LNCaP clone FGC (cell line): ENCODE data around the gene ANKRD31.
"Not testable (repeated sequence)": the region's sequence is repeated elsewhere in the genome, so short reads cannot be mapped to it uniquely, and the experiment has no call there.

Source experiments
- DNase-seq: peaks from one replicate; pipeline ENCODE4 v3.0.0-alpha.2; 2011; ENCODE audit warnings: low read depth
- H3K4me3 ChIP-seq: 2 replicates; pipeline ENCODE4 v1.5.1; 2011; ENCODE audit warnings: mild to moderate bottlenecking, low read depth, low read length, control low read depth
- TF ChIP-seq, protein P1 (sequence below): IDR thresholded peaks from 2 replicates; pipeline ENCODE4 v1.5.1; 2012; ENCODE audit warnings: mild to moderate bottlenecking; ENCODE audit not compliant: control insufficient read depth, insufficient read depth; ENCODE audit errors: extremely low read depth

Gene ANKRD31

GRCh38 chr5:75116856-75117255 lies 119.8 kb downstream of the ANKRD31 start:
- TF ChIP-seq, protein P1, sequence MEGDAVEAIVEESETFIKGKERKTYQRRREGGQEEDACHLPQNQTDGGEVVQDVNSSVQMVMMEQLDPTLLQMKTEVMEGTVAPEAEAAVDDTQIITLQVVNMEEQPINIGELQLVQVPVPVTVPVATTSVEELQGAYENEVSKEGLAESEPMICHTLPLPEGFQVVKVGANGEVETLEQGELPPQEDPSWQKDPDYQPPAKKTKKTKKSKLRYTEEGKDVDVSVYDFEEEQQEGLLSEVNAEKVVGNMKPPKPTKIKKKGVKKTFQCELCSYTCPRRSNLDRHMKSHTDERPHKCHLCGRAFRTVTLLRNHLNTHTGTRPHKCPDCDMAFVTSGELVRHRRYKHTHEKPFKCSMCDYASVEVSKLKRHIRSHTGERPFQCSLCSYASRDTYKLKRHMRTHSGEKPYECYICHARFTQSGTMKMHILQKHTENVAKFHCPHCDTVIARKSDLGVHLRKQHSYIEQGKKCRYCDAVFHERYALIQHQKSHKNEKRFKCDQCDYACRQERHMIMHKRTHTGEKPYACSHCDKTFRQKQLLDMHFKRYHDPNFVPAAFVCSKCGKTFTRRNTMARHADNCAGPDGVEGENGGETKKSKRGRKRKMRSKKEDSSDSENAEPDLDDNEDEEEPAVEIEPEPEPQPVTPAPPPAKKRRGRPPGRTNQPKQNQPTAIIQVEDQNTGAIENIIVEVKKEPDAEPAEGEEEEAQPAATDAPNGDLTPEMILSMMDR, result no peak
- no peak for DNase-seq
- no peak overlapping the region for H3K4me3 ChIP-seq

- H3K4me3 ChIP-seq, DNase-seq: not testable (repeated sequence)
Measured at GRCh38 chr5:75114311-75114710, 122.4 kb downstream of the ANKRD31 start.

DNA sequence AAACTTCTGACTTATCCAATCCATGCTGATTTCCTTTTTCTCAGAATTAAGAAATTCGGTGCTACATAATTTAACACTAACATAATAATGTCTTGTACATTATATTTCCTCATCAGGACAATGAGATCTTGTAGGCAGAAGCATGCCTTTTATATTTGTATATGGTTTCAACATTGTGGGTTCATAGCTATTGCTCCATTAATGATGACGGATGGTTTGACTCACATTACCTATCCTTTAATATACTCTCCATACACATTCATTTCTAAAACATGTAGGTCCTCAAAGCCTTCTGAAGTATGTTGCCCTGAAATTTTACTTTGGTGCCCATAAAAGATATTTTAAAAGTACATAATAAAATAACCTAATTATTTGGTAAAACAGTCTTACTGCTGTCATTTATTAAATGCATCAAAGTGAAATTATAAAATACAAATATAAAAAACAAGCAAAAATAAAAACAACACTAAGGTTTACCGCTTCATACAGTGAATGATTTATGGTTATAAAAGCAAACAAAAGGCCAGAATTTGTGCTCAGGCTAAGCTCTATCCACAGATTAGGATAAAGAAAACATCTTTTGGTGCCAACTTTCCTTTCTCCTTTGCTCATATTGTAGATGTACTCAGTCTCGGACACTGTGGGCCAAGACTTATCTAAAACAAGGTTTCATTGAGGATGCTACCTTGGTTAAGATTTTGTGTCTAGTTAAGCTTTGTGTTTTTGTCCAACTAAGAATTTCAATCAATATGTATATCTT lies 123.1 kb downstream of the ANKRD31 start:
- H3K4me3 ChIP-seq, result no peak overlapping the region
- no peak for DNase-seq

GRCh38 chr5:75108931-75109596 lies 127.6 kb downstream of the ANKRD31 start:
- TF ChIP-seq, protein P1, result no peak
- no peak overlapping the region for H3K4me3 ChIP-seq
- no peak for DNase-seq

More for the DNA sequence above, 123.1 kb downstream of the ANKRD31 start:
- TF ChIP-seq, protein P1, result no peak

DNA sequence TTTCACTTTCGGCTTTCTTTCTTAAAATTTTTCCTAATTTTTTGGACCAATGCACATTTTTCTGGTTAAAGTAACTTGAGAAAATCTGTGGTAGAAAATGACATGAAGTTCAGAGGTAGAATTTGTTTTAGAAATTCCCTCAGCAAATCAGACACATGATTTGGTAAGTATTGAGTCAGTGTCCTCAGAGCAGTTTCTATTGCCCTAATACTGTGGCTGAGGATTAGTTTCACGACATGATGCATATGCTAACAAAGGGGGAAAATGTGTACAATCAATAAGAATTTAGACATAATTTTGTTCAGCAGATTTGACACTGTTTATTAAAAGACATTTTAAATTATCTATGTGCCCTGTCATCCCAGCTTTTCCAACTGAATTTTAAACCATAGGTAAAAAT lies 128.2 kb downstream of the ANKRD31 start:
- DNase-seq, result no peak
- TF ChIP-seq, protein P1, result no peak
- H3K4me3 ChIP-seq, result no peak overlapping the region

DNA sequence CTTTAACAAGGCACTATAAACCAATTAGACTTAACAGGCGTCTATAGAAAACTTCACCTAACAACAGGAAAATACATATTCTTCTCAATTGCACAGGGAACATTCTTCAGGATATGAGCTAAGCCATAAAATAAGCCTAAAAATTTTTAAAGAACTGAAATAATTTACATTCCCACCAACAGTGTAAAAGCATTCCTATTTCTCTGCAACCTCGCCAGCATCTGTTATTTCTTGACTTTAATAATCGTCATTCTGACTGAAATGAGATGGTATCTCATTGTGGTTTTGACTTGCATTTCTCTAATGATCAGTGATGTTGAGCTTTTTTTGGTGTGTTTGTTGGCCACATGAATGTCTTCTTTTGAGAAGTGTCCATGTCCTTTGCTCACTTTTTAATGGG lies 140.7 kb downstream of the ANKRD31 start:
- DNase-seq, H3K4me3 ChIP-seq: not testable (repeated sequence)

GRCh38 chr5:75091597-75091996 lies 145.1 kb downstream of the ANKRD31 start:
- TF ChIP-seq, protein P1, result no peak
- H3K4me3 ChIP-seq, result no peak overlapping the region
- DNase-seq, result no peak

GRCh38 chr5:75089662-75090061 lies 147.0 kb downstream of the ANKRD31 start:
- H3K4me3 ChIP-seq, result no peak overlapping the region
- TF ChIP-seq, protein P1, result no peak
- DNase-seq, result no peak
